Body of pancreas (tissue), 4 donors: ENCODE measurements around the gene SLC19A1.

Experiments used
- POLR2A ChIP-seq, 3 donors: fragments of 450-650 bp; IDR thresholded peaks; one replicate each; pipeline ENCODE4 v1.6.1; 2016; ENCODE audit warnings: antibody characterized with exemption in 3 of 3, mild to moderate bottlenecking in 2 of 3
- TF ChIP-seq, protein P1 (sequence below), 7 experiments: fragments of 450-650 bp in 4 of 7; fragments of 200-600 bp in 3 of 7; sonication (generic) in 3 of 7; IDR thresholded peaks; one replicate each; pipeline ENCODE4 v1.5.1; 2016 to 2019; ENCODE audit warnings: antibody characterized with exemption in 7 of 7

DNA sequence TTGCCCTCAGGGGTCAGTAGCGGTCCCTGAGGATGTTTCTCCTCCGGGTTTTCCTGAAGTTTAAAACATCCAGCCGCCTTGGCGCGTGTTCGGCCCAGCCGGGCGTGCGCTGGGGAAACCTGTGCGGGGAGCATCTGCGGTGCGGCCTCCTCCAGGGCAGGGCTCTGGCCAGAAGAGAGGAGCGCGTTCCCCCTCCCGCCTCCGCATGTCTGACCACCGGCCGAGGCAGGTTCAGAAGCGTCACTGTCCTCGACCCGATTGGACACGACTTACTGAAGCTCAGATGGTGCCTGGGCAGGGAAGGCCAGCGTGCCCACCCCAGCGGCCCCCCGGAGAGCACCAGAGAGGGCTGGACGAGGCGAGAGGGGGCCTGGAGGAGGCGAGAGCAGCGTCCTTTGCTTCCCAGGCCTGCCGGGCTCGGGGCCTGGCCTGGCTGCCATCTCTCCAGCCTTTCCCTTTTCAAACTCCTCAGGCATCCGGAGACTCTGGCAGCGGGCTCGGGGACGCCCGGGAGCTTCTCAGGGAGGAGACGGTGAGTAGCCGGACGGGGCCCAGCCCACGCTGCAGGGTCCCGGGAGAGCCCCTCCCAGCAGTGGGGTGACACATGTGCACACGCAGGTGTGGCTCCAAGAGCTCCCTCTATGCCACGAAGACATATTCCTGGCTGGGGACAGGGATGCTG, 67.1 kb downstream of the SLC19A1 start:
- TF ChIP-seq, protein P1, sequence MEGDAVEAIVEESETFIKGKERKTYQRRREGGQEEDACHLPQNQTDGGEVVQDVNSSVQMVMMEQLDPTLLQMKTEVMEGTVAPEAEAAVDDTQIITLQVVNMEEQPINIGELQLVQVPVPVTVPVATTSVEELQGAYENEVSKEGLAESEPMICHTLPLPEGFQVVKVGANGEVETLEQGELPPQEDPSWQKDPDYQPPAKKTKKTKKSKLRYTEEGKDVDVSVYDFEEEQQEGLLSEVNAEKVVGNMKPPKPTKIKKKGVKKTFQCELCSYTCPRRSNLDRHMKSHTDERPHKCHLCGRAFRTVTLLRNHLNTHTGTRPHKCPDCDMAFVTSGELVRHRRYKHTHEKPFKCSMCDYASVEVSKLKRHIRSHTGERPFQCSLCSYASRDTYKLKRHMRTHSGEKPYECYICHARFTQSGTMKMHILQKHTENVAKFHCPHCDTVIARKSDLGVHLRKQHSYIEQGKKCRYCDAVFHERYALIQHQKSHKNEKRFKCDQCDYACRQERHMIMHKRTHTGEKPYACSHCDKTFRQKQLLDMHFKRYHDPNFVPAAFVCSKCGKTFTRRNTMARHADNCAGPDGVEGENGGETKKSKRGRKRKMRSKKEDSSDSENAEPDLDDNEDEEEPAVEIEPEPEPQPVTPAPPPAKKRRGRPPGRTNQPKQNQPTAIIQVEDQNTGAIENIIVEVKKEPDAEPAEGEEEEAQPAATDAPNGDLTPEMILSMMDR (IDR thresholded peaks at IDR 0.05): no peak
- no peak for TF ChIP-seq POLR2A (IDR thresholded peaks at IDR 0.05)
